Epithelial cell of esophagus (primary cell): ENCODE data around the gene ZNF562.

Experiments
- DNase-seq: peaks from one replicate; pipeline ENCODE4 v3.0.0; 2010; ENCODE audit warnings: low read depth
- H3K4me3 ChIP-seq: 2 replicates; pipeline ENCODE4 v1.5.1; 2011; ENCODE audit warnings: mild to moderate bottlenecking, low read length, control low read depth
- TF ChIP-seq, protein P1 (sequence below): IDR thresholded peaks from 2 replicates; pipeline ENCODE4 v1.5.1; 2011; ENCODE audit warnings: low read depth, mild to moderate bottlenecking, low read length, control low read depth, inconsistent platforms; ENCODE audit not compliant: insufficient read depth; ENCODE audit errors: missing control alignments

Gene ZNF562

GRCh38 chr19:9641810-9642209 is 33.1 kb downstream of the ZNF562 start:
- TF ChIP-seq, protein P1, sequence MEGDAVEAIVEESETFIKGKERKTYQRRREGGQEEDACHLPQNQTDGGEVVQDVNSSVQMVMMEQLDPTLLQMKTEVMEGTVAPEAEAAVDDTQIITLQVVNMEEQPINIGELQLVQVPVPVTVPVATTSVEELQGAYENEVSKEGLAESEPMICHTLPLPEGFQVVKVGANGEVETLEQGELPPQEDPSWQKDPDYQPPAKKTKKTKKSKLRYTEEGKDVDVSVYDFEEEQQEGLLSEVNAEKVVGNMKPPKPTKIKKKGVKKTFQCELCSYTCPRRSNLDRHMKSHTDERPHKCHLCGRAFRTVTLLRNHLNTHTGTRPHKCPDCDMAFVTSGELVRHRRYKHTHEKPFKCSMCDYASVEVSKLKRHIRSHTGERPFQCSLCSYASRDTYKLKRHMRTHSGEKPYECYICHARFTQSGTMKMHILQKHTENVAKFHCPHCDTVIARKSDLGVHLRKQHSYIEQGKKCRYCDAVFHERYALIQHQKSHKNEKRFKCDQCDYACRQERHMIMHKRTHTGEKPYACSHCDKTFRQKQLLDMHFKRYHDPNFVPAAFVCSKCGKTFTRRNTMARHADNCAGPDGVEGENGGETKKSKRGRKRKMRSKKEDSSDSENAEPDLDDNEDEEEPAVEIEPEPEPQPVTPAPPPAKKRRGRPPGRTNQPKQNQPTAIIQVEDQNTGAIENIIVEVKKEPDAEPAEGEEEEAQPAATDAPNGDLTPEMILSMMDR: no peak
- peak; percentile 9 for DNase-seq
- H3K4me3 ChIP-seq: no peak overlapping the region

- TF ChIP-seq, protein P1: no peak
- H3K4me3 ChIP-seq: no peak overlapping the region
- peak; percentile 22 for DNase-seq
Measured at GRCh38 chr19:9640956-9641355, 33.9 kb downstream of the ZNF562 start.

- DNase-seq: no peak
- TF ChIP-seq, protein P1: no peak
- no peak overlapping the region for H3K4me3 ChIP-seq
Measured at GRCh38 chr19:9636018-9636417, 38.9 kb downstream of the ZNF562 start.

GRCh38 chr19:9627856-9628255 is 47.0 kb downstream of the ZNF562 start:
- DNase-seq: no peak
- H3K4me3 ChIP-seq: no peak overlapping the region
- TF ChIP-seq, protein P1: no peak

- H3K4me3 ChIP-seq: peak overlapping the region; percentile 99
- TF ChIP-seq, protein P1: no peak
- DNase-seq: peak; percentile 92
Measured at GRCh38 chr19:9622531-9622930, 52.4 kb downstream of the ZNF562 start.

GRCh38 chr19:9621156-9622037 is 53.5 kb downstream of the ZNF562 start, which contains the start of gene ZNF561:
TSS of gene ZNF561 (minus strand) at chr19:9621232. CDS start at chr19:9619456, 1,776 bp downstream.
- peak within 1 kb of the TSS; percentile 99 for H3K4me3 ChIP-seq
- peak; percentile 92 for DNase-seq
- TF ChIP-seq, protein P1: no peak

GRCh38 chr19:9620842-9621155 is 54.1 kb downstream of the ZNF562 start:
- TF ChIP-seq, protein P1: no peak
- no peak for DNase-seq
- H3K4me3 ChIP-seq: peak overlapping the region; percentile 99
